HuH-7.5 (cell line): ENCODE measurements around the gene TTC16.
"Not testable (repeated sequence)": the region's sequence is repeated elsewhere in the genome, so short reads cannot be mapped to it uniquely, and the experiment has no call there.

ENCODE experiments used
- DNase-seq: peaks from one replicate; pipeline ENCODE4 v3.0.0; 2011; ENCODE audit warnings: low spot score

The TTC16 gene

DNA sequence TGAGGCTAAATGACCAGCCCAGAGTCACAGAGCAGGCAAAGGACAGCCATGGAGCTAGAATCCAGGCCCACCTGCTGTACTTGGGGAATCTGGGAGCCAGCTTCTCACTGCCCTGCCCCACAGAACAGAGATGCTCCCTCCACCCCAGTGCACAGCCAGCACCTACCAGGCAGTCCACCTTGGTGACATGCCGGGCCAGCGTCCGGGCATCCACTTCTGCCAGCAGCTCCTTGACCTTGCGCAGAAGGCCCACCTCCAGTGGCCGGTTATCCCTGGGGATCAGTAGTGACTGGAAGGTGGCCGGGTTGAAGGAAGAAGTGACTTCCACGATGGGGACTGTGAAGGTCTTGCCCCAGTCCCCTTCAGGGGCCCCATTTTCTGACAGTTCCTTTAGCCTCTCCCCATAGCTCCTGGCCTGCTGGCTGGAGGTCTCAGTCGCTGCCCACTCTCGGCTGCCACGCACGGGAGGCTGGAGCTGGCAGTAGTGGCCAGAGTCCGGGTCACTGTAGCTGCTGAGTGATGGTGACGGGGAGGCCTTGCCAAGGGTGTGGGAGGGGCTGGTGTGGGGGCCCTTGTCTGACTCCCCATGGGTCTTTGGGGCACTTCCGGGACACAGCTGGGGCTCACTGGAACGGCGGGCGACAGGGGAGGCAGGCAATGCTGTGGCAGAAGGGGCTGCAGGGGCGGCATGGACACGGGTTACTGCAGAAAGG, 28.7 kb downstream of the TTC16 start:
- no peak for DNase-seq

- no peak for DNase-seq
Observed at GRCh38 chr9:127746959-127747569, 31.2 kb downstream of the TTC16 start.

DNA sequence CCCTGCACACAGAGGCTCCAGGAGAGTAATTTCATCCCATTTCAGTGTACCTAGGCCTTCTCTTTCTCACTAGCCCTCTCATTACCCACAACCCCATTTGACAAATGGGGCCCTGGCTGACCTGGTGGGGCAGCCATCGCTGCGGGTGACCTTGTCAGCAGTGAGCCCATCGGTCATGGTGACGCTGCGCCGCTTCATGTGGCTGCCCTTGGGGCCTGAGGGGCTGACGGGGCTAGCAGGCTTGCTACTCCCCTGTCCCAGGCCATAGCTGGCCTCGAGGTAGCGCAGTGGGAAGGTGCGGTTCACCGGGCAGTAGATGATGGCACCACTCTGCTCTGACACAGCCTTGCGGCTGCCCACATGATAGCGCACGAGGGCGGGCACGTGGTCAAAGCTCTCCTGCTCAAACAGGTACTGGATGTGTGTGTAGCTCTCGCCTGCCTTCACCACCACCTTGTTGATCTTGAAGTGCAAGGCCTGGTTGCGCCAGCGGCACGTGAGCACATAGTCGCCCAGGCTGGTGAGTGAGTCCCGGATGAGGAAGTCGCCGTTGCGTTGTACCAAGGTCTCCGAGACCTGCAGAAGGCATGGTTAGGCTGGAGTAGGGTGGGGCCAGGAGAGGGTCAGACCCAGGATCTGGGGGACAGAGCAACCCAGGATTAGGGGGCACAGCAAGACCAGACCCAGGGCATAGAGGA, 33.4 kb downstream of the TTC16 start:
- DNase-seq, result no peak

GRCh38 chr9:127751269-127752054, 35.6 kb downstream of the TTC16 start:
- peak; percentile 72 for DNase-seq

DNA sequence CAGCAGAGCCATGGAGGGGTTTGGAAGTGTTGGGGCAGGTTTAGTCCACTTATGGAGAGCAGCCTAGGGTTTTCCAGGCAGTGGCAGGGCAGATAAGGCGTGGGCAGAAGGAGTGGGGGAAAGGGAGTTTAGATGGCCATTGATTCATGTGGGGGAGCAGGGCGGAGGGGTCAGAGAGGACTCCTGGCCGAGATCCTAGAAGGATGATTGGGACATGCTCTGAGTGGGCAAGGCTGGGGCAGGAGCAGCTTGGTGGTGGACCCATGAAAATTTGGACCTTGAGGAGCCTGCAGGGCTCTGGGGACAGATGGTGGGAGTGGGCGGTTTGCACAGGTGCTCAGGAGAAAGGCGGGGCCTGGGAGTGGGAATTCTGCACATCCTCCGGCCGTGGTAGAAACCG, 37.3 kb downstream of the TTC16 start:
- DNase-seq, result no peak

DNA sequence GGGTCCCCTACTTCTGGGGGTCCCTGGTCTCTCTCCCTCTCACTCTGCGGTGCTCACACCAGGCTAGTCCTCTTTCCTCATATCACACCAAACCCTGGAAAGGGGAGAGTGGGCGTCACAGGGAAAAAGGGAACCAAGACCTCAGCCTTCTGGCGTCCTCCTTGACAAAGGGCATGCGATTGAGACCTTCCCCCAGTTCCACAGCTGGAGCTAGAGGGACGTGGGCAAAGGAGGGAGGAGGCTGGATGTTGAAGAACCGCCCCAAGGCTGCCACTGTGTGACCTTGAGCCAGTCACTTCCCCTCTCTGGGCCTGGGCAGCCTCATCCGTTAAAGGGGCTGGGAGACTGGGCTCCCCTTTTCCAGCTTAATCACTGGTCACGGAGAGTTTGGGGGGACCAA, 37.7 kb downstream of the TTC16 start:
- DNase-seq, result no peak

DNA sequence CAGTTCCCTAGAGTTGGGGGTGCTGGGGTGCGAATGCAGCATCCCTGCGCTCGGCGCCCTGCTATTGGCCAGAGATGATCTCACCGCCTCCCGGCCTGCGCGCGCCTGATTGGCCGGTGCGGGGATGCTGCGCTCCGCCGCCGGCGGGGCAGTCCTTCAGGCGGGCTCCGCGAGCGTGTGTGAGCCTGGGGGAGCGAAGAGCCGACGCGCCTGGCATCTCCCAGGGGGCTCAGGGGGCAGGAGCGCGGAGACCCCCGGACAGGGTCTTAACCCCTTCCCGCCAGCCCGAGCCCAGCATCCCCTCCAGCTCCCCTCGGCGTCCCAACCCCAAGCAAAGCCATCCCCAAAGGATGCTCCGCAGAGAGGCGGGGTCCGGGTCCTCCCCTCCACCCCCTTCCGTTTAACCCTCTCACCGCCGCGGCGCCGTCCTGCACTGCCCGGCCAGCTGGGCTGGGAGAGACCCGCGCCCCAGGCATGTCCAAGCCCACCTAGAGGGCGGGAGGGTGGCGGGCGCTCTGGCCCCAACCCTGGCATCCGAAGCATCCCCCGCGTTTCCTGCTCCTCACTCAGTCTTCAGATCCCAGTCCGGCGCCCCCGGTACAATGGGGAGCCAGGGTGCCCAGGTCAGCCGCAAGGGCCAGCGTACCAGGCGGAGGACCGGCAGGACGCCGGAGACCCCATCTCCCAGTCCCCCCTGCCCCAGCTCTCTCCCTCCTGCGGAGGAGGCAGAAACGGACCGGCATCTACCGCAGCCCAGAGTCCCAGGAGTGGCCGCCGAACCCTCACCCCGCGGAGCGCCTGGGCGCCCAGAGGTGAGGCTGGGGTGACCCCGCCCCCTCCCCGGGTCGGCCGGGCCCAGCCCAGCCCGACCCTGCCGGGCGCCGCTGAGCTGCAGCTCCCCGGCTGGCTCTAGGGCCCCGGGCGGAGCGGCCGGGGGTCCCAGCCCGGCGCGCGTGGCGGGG, 38.5 kb downstream of the TTC16 start:
- no peak for DNase-seq

- no peak for DNase-seq
Observed at GRCh38 chr9:127755061-127756060, 39.5 kb downstream of the TTC16 start.

DNA sequence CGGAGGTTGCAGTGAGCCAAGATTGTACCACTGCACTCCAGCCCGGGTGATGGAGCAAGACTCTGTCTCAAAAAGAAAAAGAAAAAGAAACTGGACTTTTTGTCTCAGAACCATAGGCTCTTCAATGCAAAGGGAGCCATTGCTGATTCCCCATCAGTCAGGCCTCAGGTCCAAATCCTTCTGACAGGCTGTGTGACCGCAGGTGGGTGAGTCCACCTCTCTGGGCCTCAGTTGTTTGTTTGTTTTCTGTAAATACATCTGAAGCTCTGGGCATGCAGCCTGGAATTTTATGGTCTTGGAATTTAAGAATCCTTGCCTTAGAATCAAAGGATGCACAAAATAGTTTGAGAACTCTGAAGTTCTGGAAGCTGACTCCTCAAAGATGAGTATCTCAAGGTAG, 40.4 kb downstream of the TTC16 start:
- DNase-seq, result no peak

GRCh38 chr9:127756776-127757175, 40.9 kb downstream of the TTC16 start:
- not testable (repeated sequence) for DNase-seq

DNA sequence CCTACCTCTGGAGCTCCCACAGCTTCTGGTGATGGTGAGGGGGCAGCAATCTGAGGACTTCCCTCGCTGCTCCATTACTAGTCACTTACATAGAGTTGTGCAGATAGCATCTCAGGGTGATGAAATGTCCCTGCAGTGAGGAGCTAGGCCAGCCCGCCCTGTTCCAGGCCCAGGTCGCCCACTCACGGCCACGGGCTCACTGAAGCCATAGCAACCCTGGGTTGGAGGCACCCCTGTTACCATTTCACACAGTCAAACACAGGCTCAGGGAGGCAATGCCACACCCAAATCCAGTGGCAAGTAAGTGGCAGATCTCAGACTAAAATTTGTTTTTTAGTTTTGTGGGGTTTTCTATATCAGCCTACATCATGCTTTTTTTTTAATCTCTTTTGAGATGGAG, 43.0 kb downstream of the TTC16 start:
- DNase-seq, result no peak

DNA sequence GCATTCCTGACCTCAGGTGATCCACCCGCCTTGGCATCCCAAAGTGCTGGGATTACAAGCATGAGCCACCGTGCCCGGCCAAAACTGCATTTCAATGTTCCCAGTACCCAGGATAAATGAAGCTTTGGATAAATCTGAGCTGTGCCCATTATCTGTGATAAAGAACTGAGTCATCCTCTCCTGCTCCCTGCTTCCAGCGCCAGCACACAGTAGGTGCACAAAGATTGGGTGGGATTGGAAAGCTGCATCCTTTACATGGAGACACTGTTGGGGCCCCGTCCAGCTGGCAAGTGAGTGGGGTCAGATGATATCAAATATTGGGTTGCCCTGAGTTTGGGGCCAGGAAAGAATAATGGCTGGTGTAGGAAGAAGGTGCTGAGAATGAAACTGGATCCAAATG, 45.2 kb downstream of the TTC16 start:
- DNase-seq, result no peak

DNA sequence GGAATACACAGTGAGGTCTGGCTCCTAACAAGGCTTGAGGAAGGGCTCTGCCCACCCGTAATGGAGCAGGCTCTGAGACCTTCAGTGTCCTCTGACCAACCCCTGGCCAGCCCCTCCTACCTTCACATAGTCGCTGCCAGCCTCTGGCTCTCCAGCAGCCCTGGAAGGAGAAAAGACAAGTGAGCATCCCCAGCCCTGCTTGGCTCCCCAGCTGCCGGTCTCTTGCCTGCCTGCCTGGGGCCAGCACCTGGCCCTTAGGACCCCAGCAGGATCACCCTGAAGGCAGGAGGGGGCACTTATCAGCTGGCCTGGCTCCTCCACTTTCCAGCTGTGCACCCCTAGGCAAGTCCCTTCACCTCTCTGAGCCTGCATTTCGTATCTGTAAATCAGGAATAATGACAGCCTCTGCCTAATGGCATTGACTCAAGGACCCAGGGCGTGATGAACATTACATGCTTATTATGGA, 45.6 kb downstream of the TTC16 start:
- no peak for DNase-seq

DNA sequence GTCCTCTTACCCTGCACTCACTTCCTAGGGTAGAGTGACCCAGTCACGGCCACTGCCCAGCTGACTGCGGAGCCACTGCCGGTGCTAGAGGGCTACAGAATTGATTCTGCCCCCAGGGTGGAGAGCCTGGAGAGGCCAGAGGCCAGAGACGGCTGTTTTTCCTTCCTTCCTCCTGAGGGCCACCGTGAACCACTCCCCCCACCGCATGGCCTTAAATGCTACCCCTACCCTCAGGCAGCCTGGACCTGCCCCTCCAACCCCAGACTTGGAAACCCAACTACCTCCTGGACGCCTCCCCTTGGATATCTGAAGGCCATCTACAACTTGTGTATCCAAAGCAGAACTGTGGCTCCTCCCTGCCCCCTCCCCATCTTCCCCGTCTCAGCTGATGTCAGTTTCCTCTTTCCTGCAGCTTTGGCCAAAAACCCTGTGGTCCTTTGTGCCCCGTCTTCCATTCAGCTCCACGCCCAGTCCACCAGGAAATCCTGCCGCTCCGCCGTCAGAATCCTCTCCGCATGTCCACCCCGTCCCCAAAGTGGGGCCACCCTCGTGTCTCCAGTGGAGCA, 46.3 kb downstream of the TTC16 start:
- no peak for DNase-seq

- no peak for DNase-seq
Observed at GRCh38 chr9:127763918-127764384, 48.1 kb downstream of the TTC16 start.

- DNase-seq, result no peak
Observed at GRCh38 chr9:127765418-127765817, 49.5 kb downstream of the TTC16 start.

DNA sequence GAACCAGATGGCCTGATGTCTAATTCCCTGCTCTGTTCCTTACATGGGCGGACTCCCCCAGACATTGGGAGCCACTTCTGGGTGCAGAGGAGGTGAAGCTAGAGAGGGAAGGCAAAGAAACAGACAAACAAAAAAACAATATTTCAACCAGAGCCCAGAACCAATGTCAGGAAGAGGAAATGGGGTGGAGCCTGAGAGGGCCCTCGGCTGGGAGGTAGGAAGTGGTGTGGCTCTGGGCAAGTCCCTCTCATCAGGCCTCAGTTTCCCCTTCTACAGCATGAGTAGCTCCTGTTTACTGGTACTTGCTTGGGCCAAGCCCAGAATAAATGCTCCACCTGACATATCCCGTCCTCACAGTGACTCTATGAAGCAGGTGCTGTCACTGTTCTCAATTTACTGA, 51.5 kb downstream of the TTC16 start:
- no peak for DNase-seq

DNA sequence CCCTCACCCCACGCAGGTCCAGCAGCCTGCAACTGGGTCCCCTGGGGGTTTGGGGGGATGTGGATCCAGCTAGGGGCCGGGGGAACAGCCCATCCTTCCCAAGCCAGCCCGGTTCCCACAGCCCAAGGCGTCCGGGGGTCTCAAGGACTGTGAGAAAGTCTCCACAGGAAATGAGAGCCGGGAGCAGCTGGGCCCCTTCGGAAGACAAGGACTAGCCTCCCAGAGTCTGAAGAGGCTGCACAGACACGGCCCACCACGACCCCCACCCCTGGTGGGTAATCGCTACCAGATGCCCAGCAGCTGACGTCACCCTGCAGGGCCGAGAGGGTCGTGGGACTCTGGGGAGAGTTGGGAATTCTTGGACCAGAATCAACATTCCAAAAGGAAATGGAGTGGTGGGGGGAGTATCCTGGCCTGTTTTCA, 52.0 kb downstream of the TTC16 start:
- no peak for DNase-seq

- DNase-seq, result no peak
Observed at GRCh38 chr9:127768698-127769097, 52.8 kb downstream of the TTC16 start.

DNA sequence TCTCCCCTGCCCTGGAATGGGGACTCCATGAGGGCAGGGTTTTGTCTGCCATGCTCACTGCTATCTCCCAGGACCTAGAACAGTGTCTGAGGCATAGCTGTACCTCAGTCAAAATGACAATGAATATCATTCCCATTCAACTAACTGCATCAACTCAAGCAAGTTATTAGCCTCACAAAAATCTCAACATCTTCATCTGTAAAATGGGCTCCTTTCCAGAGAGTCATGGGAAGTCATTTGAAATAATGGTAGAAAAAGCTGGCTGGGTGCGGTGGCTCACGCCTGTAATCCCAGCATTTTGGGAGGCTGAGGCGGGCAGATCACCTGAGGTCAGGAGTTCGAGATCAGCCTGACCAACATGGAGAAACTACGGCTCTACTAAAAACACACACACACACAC, 53.2 kb downstream of the TTC16 start:
- no peak for DNase-seq
